OCI-LY3 (cell line): ENCODE measurements around the gene RBM22.

Source experiments
- CTCF ChIP-seq: fragments of 200-600, 300-600 bp; sonication (generic); IDR thresholded peaks from 2 replicates; pipeline ENCODE4 v1.5.1; 2014; ENCODE audit warnings: antibody characterized with exemption, low read length, low read depth
- EZH2phosphoT487 ChIP-seq: fragments of 200-600 bp; shearing (Covaris generic); IDR thresholded peaks from 2 replicates; pipeline ENCODE4 v1.6.1; 2018; ENCODE audit warnings: antibody characterized with exemption, mixed run types, low read depth

- TF ChIP-seq CTCF = peak; percentile 23
- TF ChIP-seq EZH2phosphoT487 = no peak
Measured at GRCh38 chr5:150734579-150735384, 33.9 kb upstream of the RBM22 start.
